ENCODE measurements around the gene UNCX.

UNCX gene

GRCh38 chr7:1218541-1219165 is 14.0 kb upstream of the UNCX start:
- no peak for DNase-seq (ENCODE audit: low spot score)

GRCh38 chr7:1219498-1219897 is 13.2 kb upstream of the UNCX start:
- no peak for DNase-seq (ENCODE audit: low spot score)

- DNase-seq (ENCODE audit: low spot score) = no peak
Observed at GRCh38 chr7:1220000-1220726, 12.5 kb upstream of the UNCX start.

GRCh38 chr7:1220977-1221745 is 11.5 kb upstream of the UNCX start:
- DNase-seq (ENCODE audit: low spot score) = no peak

GRCh38 chr7:1223196-1223981 is 9.3 kb upstream of the UNCX start:
- DNase-seq (ENCODE audit: low spot score) = no peak

- DNase-seq (ENCODE audit: low spot score) = no peak
Observed at GRCh38 chr7:1224086-1224716, 8.5 kb upstream of the UNCX start.

- no peak for DNase-seq (ENCODE audit: low spot score)
Observed at GRCh38 chr7:1225030-1225429, 7.6 kb upstream of the UNCX start.

- DNase-seq (ENCODE audit: low spot score) = no peak
Observed at GRCh38 chr7:1225441-1226185, 7.1 kb upstream of the UNCX start.

GRCh38 chr7:1226186-1226901 is 6.3 kb upstream of the UNCX start:
- no peak for DNase-seq (ENCODE audit: low spot score)

- DNase-seq (ENCODE audit: low spot score) = no peak
Observed at GRCh38 chr7:1227071-1227804, 5.4 kb upstream of the UNCX start.

- no peak for DNase-seq (ENCODE audit: low spot score)
Observed at GRCh38 chr7:1227814-1228544, 4.7 kb upstream of the UNCX start.

- no peak for DNase-seq (ENCODE audit: low spot score)
Observed at GRCh38 chr7:1228545-1229201, 4.0 kb upstream of the UNCX start.

- no peak for DNase-seq (ENCODE audit: low spot score)
Observed at GRCh38 chr7:1229202-1229947, 3.3 kb upstream of the UNCX start.

GRCh38 chr7:1229956-1230355 is 2.7 kb upstream of the UNCX start:
- no peak for DNase-seq (ENCODE audit: low spot score)

GRCh38 chr7:1230411-1231213 is 2.1 kb upstream of the UNCX start:
- no peak for DNase-seq (ENCODE audit: low spot score)

GRCh38 chr7:1231214-1232102 is 1.2 kb upstream of the UNCX start:
- DNase-seq (ENCODE audit: low spot score) = no peak
